ENCODE measurements around the gene OTOG.
A peak's percentile ranks its signal among the peaks of the same experiment; 100 is the strongest.

OTOG gene

DNA sequence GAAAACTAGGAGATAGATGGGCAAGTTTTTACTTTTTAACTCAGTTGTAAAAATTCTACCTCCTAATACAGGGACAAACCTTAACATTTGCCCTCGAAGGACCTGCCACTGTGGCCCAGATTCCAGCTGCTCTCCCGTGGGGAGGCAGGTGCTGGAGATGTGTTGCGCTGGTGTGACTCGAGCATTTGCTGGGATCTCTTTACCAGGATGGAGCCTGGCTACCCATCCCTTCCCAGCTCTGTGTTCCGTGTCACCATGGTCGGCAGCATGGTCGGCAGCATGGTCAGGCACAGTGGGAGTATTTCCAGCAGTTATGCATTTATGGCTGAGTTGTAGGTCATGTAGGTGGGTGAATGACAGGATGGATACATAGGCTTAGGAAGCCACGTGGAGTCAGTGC lies 41.1 kb downstream of the OTOG start:
- no peak for DNase-seq (ENCODE audit: low read depth)

GRCh38 chr11:17588721-17589120 lies 41.7 kb downstream of the OTOG start:
- no peak for DNase-seq (ENCODE audit: low read depth)

GRCh38 chr11:17590463-17590862 lies 43.4 kb downstream of the OTOG start:
- DNase-seq (ENCODE audit: low read depth) = no peak

DNA sequence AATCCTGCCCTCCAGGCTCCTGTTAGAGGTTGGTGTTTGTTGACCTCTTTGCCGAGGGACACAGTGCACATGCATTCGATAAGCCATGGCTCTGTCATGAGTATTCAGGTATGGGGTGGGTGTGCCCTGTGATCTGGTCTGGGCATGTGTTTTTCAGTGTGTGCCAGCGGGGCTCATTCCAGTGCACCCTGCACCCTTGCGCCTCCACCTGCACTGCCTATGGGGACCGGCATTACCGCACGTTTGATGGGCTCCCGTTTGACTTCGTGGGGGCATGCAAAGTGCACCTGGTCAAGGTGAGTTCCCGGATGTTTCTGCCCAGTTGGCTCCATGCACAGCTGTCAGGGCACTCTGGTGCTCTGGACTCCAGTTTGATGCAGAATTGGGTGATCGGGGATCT lies 44.2 kb downstream of the OTOG start:
- no peak for DNase-seq (ENCODE audit: low read depth)

DNA sequence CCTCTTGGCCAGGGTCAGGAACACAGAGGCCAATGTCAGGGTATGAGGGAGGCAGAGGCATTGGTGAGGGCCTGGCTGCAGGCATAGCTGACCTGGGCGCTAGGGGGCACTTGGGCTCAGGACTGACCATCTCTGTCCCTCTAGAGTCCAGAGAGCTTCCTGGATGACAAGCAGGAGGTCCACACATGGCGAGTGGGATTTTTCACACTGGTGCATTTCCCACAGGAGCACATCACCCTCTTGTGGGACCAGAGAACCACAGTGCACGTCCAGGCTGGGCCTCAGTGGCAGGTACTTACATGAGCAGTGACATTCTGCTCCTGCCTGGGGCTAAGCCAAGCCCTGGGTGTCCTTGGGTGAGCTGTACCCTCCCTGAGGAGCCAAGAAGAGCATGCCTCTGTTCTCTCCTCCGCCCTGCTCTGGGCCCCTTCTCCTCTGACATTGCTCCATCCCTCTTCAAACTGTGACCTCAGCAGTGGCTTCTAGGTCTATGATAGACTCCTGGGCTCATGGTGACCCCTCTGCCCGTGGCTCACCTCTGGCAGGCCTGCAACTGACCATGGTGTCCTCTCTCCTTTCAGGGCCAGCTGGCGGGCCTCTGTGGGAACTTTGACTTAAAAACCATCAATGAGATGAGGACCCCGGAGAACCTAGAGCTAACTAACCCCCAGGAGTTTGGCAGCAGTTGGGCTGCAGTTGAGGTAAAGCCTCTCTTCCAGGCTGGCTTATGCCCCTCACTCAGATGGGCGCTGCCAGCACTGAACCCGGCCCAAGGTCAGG lies 46.6 kb downstream of the OTOG start:
- DNase-seq (ENCODE audit: low read depth) = no peak

DNA sequence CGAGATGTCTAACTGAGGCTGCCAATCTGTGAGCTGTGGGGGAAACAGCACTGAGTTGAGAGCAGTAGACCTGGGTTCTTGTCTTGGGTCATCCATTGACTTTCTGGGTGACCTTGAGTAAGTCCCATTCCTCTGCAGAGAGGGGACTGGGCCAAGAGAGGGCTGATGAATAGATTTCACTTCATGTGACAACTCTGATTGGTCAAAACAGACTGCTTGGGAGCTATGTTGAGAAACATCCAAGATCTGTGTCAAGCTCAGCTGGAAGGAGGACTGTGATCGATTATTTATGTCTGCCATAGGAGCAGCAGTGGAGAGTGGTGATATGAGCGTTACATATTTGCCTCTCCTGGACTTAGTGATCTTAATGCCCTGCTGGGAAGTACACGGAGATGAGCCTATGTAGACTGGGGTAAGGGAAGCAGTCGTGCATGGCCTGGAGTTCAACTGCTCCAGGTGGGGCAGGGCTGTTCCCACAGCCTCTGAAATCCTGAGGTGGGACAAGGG lies 47.7 kb downstream of the OTOG start:
- DNase-seq (ENCODE audit: low read depth) = no peak

DNA sequence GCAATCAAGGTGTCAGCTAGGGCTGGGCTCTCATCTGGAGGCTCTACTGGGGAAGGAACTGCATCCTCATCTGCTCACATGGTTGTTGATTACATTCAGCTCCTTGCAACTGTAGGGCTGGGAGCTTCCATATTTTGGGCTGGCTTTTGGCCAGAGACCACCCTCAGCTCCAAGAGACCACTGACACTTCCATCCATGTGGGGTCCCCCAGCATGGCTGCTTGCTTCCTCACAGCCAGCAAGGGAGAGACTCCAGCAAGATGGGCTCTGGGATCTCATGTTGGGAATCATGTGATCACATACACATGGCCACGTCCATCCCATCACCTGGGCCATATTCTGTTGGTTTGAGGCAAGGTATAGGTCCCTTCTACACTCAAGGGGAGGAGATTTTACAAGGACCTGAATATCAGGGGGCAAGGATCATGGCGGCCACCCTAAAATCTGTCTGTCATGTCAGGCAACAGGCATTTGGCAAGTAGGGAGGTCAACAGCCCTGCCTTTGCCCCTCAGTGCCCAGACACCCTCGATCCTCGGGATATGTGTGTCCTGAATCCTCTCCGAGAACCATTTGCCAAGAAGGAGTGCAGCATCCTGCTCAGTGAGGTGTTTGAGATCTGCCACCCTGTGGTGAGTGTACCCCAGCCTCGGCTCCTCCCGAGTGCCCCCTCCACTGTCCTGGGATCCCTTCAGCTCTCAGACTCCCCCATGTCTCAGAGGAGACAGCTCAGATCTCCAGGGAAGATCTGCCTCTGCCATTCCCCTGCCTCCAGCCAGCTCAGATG lies 48.7 kb downstream of the OTOG start:
- no peak for DNase-seq (ENCODE audit: low read depth)

DNA sequence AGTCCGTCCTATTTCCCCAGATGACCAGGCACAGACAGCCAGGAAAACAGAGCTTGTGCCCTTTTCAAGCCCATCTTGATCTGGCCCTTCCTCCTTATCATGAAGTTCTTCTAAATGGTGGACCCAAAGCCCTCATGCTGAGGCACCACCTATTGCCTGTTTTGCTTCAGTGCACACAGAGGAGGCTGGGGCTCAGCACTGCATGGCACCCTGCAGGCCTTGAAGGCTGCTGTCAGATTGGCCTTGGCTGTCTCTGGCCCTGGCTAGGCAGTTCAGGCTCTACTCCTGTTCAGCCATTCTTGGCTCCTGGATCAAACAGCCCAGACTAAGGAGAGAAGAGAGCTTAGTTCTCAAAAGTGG lies 49.2 kb downstream of the OTOG start:
- no peak for DNase-seq (ENCODE audit: low read depth)

GRCh38 chr11:17596711-17597110 lies 49.7 kb downstream of the OTOG start:
- DNase-seq (ENCODE audit: low read depth) = no peak

- DNase-seq (ENCODE audit: low read depth) = no peak
Measured at GRCh38 chr11:17597770-17598169, 50.7 kb downstream of the OTOG start.

- DNase-seq (ENCODE audit: low read depth) = peak; percentile 60
Measured at GRCh38 chr11:17598700-17599459, 51.8 kb downstream of the OTOG start.

GRCh38 chr11:17599460-17599925 lies 52.4 kb downstream of the OTOG start:
- no peak for DNase-seq (ENCODE audit: low read depth)

DNA sequence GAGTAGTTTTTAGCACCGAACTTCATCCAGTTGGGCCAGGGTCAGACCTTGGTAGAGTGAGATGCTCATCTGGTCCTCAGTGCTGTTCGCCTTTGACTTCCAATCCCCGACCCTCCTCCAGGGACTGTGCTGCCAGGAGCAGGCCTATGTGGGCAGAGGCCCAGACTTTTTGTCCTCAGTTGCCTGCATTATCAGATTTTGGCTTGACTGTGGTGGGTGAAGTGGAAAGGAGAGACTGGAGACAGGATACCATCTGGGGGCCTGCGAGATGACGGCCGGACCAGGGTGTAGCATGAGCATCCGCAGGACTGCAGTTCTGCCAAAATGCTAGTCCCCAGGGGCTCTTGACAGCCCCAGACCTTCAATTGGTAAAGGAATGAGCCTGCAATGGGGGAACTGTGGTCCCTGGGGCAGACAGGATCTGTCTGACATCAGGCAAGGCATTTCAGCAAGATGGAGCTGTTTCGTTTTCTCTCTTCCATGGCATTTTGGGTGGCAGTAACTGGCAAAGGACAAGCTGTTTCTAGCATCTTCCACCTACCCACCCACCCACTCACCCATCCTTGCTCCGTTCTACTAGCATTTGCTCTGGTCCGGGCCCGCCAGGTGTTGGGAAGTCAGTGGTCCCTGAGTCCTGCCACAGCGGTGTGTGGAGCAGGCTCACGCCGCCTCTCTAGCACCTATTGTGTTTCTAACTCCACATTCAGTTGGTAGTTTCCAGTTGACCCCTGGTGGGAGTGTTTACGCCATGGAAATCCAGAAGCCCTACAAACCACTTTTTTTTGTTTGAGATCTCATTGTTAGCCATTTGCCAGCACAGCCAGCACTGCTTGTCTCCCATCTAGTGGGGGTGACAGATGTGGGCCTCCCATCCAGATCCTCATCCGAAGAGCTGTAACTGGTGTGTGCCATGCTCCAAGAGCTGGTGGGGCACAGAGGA lies 53.5 kb downstream of the OTOG start:
- no peak for DNase-seq (ENCODE audit: low read depth)

GRCh38 chr11:17601256-17601671 lies 54.2 kb downstream of the OTOG start:
- DNase-seq (ENCODE audit: low read depth) = no peak

DNA sequence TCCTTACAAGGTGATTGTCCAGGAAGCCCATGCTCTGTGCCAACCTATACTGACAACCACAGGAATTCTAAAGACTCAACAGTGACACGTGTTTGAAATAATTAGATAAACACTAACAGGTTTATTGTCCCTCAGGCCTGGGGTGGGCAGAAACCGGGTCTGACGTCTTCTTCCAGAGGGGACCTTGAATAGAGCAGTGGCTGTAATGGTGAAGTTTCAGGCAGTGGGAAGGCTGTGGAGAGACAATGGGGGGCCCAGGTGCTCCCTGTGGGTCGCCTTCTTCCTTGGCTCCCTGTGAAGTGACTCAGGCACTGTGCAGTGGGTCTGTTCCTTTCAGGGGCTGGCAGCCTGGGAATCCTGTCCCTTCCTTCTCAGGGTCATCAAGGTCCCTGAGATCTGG lies 54.6 kb downstream of the OTOG start:
- DNase-seq (ENCODE audit: low read depth) = no peak

- no peak for DNase-seq (ENCODE audit: low read depth)
Measured at GRCh38 chr11:17602105-17603001, 55.3 kb downstream of the OTOG start.

- DNase-seq (ENCODE audit: low read depth) = no peak
Measured at GRCh38 chr11:17603056-17603825, 56.2 kb downstream of the OTOG start.

DNA sequence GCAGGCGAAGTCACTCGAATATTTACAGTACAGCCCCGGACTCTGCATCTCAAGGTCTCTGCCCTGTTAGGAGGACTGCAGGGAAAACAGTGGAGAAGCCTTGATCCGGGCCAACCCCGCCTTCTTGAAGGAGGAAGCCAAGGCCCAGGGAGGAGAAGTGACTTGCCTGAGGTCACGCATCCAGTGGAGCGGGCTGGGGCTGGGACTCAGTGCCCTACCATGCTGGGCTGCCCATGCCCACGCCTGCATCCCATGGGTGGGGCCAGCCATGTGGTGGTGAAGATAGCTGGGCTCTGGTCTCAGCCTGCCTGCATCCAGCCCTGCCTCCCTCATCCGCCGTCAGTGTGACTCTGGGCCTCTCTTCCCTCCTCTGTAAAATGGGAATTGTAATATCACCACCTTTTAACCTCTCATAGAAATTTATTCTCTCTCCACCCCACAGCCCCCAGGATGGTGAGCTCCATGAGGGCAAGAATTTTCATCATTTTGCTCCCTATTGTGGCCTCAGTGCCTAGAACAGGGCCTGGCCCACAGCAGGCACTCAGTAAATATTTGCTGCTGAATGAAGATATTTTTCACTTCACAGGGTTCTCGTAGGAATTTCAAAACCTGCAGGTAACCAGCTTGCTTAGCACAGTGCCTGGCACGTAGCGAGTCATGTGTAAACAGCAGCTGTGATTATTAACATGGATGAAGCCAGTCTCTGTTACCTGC lies 57.3 kb downstream of the OTOG start:
- no peak for DNase-seq (ENCODE audit: low read depth)

- DNase-seq (ENCODE audit: low read depth) = no peak
Measured at GRCh38 chr11:17604915-17605233, 57.8 kb downstream of the OTOG start.

All from stimulated activated CD8-positive, alpha-beta memory T cell treated with anti-CD3 and anti-CD28 coated beads, Interleukin-4, amount 100 ng/mL, for 24 hours (primary cell).